GM18502 (cell line): ENCODE measurements around the gene RAB15.
A peak's percentile ranks its signal among the peaks of the same experiment; 100 is the strongest.

Experiments
- ATAC-seq: cut with Tn5 transposase; IDR thresholded peaks from one replicate; pipeline ENCODE4 v1.9.1; 2021; ENCODE audit warnings: mild to moderate bottlenecking; ENCODE audit not compliant: unreplicated experiment, poor library complexity

Gene RAB15

DNA sequence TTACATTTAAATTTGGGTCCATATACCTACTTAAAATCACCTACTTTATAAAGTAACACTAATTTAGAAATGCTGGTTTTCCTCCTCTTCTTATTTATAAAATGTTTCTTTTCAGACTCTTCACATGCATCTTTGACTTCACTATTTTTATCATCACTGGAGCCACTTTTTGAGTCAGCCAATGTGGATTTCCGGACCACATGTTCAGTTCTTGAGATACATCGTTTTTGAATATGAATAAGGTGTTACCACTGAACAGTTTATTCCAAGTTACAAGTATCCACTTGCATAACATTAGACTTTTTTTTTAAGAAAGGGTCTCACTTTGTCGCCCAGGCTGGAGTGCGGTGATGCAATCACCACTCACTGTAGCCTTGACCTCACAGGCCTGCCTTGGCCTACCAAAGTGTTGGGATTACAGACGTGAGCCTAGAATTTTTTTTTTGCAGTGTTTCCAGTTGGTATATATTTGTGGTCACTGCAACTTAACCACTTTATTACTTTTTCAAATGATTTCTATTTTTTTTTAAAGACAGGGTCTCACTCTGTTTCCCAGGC lies 20.3 kb upstream of the RAB15 start:
- ATAC-seq, result no peak

DNA sequence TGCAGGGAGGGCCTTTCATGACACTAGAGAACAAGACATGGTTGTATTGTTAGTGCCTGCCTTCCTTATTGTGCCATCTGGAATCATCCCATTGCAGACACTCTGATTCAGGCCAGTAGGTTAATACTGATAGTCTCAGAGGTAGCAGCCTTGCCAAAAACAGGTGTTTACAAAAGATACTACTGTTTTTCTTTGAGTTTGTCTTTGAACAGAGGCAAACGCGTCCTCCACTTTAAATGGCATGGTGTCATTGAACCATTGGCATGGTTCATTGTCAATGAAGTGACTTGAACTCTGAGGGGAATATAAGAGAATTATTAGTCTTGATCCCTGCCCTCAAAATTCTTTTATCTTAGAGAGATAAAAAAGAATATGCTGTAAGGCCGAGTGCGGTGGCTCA lies 18.8 kb upstream of the RAB15 start:
- no peak for ATAC-seq

DNA sequence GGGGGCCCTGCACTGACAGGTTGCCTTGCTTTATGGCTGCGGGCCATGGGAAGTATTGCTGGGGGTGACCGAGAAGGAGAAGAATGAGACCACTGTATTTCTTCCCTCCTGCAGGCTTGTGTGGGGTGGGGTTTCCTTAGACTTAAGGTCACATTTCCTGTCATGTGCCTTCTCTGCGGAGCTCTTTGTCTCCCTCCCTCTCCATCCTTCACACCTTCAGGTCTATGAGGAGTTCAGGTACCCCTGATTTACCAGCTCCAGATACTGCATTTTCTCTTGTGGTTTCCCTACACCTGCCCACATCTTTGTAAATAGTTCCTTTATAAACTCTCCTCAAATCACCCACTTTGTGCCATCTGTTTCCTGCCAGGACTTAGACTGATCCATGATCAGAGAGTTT lies 18.2 kb upstream of the RAB15 start:
- no peak for ATAC-seq

DNA sequence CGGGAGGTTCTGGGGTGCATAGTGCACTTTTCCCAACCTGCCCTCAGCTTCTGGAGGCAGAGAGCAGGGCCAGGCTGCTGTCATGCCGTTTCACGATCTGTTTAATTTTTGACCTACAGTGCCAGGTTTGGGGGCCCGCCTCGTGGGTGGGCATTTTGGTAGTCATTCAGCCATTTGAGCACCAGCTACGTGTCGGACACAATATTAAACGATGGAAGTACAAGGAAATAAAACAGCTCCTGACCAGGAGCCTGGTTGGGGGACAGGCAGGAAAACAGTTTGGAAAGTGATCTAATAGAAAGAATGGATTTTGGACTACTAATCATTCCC lies 15.3 kb upstream of the RAB15 start:
- ATAC-seq, result no peak

DNA sequence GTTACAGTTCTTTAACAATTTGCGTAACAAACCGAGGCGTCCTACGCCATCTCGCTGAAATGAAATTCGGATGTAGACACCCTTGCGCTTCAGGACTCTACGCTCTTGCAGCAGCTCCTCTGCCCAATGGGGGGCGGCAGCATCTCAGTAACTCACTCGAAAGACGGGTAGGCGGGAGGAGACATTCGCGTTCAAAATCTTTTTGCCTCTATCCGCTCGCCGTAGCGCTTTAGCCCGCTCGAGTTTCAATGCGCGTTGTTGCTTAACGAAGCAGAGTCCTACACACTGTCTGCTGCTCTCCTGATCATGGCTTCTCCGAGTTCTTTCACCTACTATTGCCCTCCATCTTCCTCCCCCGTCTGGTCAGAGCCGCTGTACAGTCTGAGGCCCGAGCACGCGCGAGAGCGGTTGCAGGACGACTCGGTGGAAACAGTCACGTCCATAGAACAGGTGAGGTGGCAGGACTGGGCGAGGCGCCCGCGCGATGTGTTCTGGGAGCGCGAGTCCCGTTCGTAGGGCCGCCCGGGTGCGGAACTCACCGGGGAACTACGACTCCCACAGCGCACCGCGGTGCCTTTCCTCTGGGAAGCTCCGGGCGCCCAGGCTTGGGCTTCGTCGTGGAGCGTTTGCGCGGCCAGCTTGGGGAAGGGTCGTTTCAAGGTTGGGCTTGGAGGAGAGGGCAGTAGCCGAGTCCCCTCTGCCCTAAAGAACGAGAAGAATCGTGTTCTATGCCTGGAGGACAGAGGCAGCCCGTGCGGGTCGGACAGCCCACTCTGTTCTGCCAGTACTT lies 14.7 kb upstream of the RAB15 start, which contains the start of gene FNTB:
TSS of gene FNTB (plus strand) at position 248 of the 790 bp plus-strand sequence. CDS start at position 307, 59 bp downstream.
- peak; percentile 95 for ATAC-seq

DNA sequence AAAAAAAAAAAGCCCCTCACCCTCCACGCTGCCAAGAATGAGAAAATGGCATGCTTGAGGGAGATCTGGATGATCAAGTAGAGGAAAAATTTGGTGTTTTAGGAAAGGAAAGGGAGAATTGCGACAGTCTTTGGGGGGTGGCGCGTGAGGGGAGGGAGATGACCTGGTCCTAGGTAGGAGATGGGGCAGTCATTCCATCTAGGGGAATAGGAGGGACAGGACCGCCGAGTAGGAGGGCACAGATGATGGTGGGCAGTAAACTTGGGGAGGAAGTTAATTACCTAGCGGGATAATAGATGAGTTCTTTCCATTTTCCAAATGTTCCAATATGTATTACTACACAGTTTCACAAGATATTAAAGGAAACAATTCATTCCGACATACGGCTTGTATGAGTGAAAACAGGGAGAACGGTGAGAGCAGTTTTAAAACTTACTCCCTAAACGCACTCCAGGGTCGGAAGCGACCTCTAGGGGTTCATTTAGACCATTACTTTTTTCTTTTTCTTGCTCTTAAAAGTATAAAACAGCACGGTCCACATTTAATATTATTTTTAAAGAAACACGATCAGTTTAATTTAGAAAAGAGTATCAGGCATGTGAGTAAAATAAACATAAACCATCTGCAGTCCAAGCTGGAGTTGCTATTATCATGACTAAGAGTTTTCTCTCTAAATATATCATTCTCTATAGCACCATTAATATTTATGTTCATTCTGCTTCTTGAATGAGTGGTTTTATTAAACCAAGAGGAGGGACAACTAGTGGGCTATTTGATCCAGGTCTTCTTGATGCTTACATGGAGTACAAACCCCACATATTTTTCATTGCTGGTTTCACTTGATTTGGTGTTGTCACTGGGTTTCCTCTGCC lies 11.5 kb upstream of the RAB15 start:
- ATAC-seq, result no peak

DNA sequence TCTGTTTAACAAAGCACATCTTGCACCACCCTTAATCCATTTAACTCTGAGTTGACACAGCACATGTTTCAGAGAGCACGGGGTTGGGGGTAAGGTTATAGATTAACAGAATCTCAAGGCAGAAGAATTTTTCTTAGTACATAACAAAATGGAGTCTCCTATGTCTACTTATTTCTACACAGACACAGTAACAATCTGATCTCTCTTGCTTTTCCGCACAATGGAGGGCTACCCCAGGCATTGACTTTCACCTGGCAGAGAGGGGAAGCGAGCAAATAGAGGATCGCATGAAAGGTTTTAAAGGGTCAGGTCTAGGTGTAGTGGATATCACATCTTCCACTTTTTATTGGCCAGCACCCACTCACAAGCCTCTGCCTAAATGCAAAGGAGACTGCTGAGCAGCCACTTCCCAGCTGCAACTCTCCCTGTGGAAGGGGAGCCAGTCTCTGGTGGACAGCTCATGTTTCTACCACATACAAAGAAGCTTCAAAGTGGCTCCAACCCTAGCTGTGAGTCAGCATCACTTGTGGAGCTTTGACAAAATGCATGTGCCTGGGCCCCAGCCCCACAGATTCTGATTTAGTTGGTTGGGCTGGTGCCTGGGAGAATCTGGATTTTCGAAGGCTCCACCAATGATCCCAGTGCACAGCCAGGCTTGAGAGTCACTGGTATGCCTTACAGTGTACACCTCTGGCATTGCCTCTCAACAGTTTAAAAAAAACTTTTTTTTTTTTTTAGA lies 7.4 kb upstream of the RAB15 start:
- ATAC-seq, result no peak

DNA sequence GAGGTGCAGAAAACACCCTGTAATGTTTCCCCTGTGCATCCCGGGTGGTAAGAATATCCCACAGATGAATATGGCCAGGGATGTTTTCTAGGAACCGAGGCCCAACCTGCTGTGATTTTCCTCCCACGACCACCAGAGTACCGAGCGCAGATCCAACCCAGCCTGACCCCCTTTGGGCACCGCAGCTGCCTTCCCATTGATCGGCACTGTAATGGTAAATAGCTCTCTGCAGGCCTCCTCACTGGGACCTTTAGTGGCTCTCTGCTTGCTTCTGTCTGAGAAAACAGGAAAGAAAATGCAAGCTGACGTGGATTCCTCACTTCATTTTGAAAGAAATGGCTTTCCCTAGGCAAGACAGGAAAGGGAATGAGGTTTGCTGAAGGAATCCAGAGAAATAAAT lies 2.4 kb upstream of the RAB15 start:
- ATAC-seq, result no peak

DNA sequence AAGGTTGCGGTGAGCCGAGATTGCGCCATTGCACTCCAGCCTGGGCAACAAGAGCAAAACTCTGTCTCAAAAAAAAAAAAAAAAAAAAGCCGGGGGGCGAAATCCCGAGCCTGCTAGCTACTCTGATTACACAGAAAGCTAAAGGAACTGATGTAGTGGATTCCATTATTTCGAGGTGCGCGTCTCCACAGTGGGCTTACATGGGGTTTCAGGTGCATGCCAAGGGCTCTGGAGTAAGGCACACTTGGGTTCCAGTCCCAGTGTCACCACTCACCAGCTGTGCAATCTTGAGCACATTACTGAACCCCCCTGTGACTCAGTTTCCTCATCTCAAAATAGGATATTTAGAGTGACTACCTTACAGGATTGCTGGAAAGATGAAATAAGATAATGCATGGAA lies 1.7 kb upstream of the RAB15 start:
- no peak for ATAC-seq

DNA sequence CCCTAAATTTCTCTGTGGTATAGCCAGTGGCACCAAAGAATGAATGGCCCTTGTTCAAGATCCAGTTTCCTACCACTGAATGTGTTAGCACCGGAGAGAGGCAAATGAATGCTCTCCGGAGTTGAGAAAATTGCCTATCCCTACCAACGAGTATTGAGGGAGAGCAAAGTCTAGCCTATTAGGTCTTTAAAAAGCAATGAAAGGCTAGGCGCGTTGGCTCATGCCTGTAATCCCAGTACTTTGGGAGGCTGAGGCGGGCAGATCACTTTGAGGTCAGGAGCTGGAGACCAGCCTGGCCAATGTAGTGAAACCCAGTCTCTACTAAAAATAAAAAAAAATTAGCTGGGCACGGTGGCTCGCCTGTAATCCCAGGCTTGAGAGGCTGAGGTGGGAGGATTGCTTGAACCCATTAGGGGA lies 898 bp upstream of the RAB15 start:
- no peak for ATAC-seq

DNA sequence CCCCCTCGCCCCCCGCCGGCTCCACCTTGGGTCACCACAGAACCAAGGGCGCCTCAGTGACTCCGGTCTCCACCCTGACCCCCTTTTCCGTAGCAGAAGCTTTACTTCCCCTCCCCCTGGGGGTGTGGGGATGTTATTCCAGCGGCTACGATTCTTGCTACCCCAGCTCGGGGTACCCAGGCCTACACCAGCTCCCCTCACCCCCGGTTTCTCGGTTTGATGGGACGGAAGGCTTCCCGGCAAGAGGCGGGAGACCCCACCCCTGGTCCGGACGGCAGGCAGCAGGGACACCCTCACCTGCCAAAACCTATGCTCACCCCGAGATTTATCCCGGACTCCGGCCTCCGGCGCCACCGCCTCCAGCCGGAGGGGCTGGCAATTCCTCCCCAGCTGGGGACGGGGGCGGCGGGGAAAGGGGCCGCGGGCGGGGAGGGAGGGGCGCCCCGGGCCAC lies 619 bp downstream of the RAB15 start:
- no peak for ATAC-seq

DNA sequence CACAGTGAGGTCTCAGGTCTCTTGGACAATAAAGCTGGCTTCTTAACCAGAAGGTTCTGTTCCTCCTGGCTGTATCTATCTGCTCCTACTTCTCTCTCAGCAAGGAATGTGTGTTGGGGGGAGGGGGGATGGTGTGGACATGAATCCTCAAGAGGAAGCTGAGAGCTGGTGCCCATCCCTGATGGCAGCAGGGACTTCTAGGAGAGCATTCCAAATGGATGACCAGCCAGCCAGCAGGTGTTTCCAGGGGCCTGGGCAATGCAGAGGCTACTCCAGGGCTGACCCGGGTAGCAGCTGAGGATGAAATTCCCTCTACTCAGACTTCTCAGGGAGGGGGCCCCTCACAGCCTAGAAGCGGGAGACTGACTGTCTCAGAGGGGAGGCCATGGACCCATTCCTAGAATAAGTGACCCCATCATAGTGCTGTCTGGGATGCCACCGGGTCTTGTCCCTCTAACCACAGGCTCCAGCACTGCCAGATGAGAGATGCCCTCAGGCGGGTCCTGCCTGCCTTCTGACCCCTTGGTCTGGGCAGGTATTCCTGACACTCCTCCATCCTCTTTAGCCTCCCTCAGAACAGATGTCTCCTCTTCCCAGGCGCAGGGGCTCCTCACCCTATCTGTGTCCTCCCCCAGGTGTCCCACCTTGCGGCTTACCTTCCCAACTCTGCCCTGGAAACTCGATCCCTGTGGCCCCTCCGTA lies 1.2 kb downstream of the RAB15 start:
- no peak for ATAC-seq

DNA sequence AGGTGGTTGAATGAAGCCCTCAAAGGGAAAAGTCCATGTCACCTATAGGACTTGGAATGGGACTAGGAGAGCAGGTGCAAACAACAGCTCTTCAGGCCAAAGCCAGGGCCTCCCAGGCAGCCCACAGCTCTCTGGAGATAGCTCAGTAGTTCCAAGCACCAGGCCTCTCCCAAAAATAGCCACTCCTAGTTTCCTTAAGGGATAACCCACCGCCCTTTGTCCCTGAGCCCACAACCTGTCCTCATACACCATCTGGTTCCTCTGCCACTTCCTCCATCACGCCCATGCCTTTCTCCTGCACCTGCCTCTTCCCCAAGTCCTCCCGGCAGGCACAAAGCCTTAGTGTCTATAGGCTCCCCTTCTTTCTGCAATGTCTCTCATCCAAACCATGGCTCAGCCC lies 2.1 kb downstream of the RAB15 start:
- ATAC-seq, result no peak

DNA sequence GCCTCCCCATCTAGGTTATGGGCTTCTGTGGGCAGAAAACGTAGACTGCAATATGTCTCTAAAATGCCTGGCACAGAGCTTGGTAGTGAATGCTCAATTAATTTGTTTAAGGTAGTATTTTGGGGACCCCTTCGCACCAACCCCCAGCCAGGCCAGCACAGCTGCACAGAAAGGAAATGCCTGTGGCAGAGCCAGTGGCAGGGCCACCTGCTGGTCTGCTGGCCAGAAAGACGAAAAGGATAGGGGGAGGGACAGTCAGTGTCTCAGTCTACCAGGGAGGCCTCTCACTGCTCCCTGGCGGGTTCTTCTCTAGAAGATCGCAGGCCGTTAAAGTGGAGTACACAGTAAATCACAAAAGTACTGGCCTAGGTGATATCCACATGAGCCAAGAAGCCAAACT lies 3.5 kb downstream of the RAB15 start:
- no peak for ATAC-seq

DNA sequence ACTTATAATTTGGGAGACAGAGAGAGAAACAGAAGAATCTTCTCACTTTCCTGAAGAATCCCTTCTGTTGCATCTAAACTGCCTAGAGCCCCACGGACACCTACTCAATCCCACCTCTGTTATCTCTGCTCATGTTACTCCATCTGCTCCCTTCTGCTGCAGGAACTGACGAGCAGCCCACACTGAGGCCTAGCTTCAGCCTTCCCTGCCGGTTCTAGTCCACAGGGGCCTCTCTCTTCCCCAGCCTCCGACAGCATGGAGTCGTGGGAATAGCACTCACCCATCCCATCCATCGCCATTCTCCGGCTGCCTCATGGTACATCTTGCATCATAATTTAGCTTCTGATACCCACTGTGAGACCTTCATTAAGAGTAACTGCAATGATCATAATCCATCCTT lies 4.0 kb downstream of the RAB15 start:
- ATAC-seq, result no peak

DNA sequence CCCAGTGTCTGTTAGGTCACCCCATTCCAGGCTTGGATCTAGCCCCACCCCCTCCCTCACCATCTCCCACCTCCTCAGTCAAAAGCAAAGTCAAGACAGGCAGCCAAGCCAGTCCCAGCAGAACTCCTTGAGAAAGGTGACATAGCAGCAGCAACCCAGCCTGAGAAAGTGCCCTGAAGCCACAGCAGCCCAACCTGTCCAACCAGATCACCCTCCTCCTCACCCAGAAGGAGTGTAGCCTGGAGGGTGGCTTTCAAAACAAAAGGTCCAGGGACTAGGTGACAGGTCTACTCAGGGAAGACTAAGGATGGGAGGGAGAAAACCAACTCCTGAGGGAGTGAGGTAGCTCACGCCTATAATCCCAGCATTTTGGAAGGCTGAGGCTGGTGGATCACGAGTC lies 5.2 kb downstream of the RAB15 start:
- no peak for ATAC-seq

DNA sequence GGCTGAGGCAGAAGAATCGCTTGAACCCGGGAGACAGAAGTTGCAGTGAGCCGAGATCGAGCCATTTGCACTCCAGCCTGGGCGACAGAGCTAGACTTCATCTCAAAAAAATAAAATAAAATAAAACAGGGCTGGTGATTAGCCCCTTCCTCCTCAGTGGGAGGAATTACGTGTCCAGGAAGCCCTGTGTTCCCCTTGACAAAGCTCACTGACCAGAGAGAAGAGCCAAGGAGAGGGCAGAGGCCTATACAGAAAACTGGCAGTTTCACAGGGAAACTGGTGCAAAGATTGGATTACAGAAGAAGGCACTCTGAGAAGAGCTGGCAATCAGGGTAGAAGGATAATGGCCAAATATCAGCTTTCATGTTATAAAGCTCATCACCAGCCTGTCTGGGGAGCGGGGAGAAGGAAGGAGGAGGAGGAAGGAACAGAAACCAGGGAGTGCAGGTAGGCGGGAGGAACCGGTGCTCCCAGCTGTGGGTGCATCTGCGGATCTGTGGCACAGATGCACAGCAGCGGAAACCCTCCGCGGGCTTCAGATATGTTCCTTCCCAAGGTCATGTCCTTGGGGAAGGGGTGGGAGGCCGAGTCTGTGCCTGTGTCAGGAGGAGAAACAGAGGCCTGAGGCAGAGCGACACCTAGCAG lies 6.7 kb downstream of the RAB15 start:
- ATAC-seq, result no peak

DNA sequence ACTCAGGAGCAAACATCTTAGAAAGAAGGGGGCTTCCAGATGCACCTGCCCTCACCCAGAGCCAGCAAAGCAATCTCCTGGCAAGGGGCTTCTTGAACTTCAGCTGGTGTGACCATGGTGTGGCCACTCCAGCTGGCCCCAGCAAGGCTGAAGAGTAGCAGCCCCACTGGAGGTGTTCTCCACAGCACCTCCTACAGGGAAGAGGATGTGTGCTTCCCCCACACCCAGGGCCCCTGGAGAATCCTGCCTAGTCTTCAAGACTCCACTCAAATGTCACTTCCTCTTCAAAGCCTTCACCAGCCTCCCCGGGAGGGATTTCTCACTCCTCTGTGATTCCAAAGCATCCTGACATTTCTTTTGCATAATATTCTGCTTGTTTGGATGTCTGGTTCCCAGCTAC lies 8.5 kb downstream of the RAB15 start:
- ATAC-seq, result no peak

DNA sequence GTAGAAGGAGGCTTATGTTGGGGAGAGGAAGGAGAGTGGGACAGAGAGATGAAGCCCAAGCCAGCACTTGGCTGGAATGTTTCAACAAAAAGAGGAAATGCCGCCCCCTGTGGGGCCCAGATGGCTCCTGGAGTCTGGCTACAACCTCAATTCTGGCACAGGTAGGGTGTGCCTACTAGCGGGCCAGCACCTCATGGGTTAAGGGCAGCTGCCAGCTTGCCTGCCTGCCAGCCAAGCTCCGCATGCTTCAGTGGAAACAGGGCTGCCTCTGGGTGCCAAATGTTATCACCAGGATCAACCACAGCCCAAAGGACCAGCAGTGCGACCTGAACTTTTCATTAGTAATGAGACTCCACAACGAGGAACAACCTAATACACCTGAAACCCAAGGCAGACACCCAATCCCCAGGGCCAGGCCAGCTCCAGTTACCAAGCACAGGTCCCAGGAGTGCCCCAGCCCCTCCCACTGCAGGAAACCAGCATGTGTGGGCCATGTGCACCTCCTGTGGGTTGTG lies 11.3 kb downstream of the RAB15 start:
- ATAC-seq, result no peak
